ENCODE data around the gene HUWE1. TPM values are rescaled to one million over a fixed set of nuclear protein-coding genes. Genes with fewer than 3 reads are reported as not detected.

HUWE1 gene
- total RNA-seq, 1 experiment from 2014 or later = 277 TPM

GRCh38 chrX:53494436-53494835 is 192.1 kb downstream of the HUWE1 start:
- no peak for ATAC-seq

GRCh38 chrX:53486285-53486684 is 200.2 kb downstream of the HUWE1 start:
- TF ChIP-seq SMAD4 (CRISPR knock-in tag; IDR thresholded peaks at IDR 0.05) (no peak), KAT7 (CRISPR knock-in tag; IDR thresholded peaks at IDR 0.05; ENCODE audit: borderline replicate concordance) (no peak), GRHL2 (CRISPR knock-in tag; IDR thresholded peaks at IDR 0.05; ENCODE audit: insufficient replicate concordance, severe bottlenecking) (no peak), ATF3 (CRISPR knock-in tag; conservative IDR thresholded peaks at IDR 0.05) (no peak)
- Mint-ChIP-seq H3K9me3 (no peaks in the 10 kb centered on the region), H3K27me3 (ENCODE audit: low read depth) (0 out of 2 replicates have a peak, but pooled peaks cover 2% of the 10 kb centered on the region), H3K27ac (no peak overlapping the region), H3K4me1 (peaks cover under 1% of the 10 kb centered on the region; the same call in 1 of the 2 replicates), H3K4me3 (no peak overlapping the region), H3K36me3 (no peaks in the 10 kb centered on the region)
- DNase-seq (ENCODE audit: low spot score) (no peak), ATAC-seq (no peak)
- POLR2A ChIA-PET = no interaction called here
- CTCF ChIA-PET = no interaction called here

More at GRCh38 chrX:53494436-53494835, 192.1 kb downstream of the HUWE1 start:
- CTCF ChIA-PET = interaction anchor here (4.5 kb wide), 1 partner anchor 13 kb away, joined by 19 read pairs; no protein-coding TSS in a partner anchor
- no peak for DNase-seq (ENCODE audit: low spot score)
- no peaks in the 10 kb centered on the region for H3K27me3 Mint-ChIP-seq (ENCODE audit: low read depth)
- H3K27ac Mint-ChIP-seq = no peak overlapping the region
- H3K4me1 Mint-ChIP-seq = peaks cover 5% of the 10 kb centered on the region; the same call in 1 of the 2 replicates
- POLR2A ChIA-PET = no interaction called here
- H3K9me3 Mint-ChIP-seq = no peaks in the 10 kb centered on the region
- TF ChIP-seq NFATC4 (CRISPR knock-in tag; IDR thresholded peaks at IDR 0.05) (no peak), CTCF (IDR thresholded peaks at IDR 0.05) (no peak), EMX1 (CRISPR knock-in tag; IDR thresholded peaks at IDR 0.05) (no peak), TCF7 (CRISPR knock-in tag; IDR thresholded peaks at IDR 0.05; ENCODE audit: low read depth) (no peak), ZNF281 (CRISPR knock-in tag; IDR thresholded peaks at IDR 0.05) (no peak), ZNF232 (CRISPR knock-in tag; IDR thresholded peaks at IDR 0.05) (no peak), SP1 (CRISPR knock-in tag; conservative IDR thresholded peaks at IDR 0.05) (no peak)
- H3K36me3 Mint-ChIP-seq = no peaks in the 10 kb centered on the region
- H3K4me3 Mint-ChIP-seq = no peak overlapping the region

- ChIA-PET CTCF (interaction anchor here (1.3 kb wide), 1 partner anchor 169 kb away, joined by 3 read pairs; no protein-coding TSS in a partner anchor), POLR2A (no interaction called here)
- TF ChIP-seq ERG (CRISPR knock-in tag; IDR thresholded peaks at IDR 0.05) = no peak
- TF ChIP-seq ZNF423 (CRISPR knock-in tag; IDR thresholded peaks at IDR 0.05) = no peak
- no peak for TF ChIP-seq RELA (CRISPR knock-in tag; IDR thresholded peaks at IDR 0.05; ENCODE audit: borderline replicate concordance)
- no peak for TF ChIP-seq MXD4 (CRISPR knock-in tag; IDR thresholded peaks at IDR 0.05; ENCODE audit: borderline replicate concordance)
- no peak for TF ChIP-seq SMAD4 (CRISPR knock-in tag; IDR thresholded peaks at IDR 0.05)
- no peak for TF ChIP-seq CBFB (CRISPR knock-in tag; IDR thresholded peaks at IDR 0.05; ENCODE audit: low read depth)
- no peak for TF ChIP-seq TEAD1 (CRISPR knock-in tag; IDR thresholded peaks at IDR 0.05)
- no peak for TF ChIP-seq USF2 (CRISPR knock-in tag; IDR thresholded peaks at IDR 0.05)
- no peak for TF ChIP-seq USF1 (CRISPR knock-in tag; IDR thresholded peaks at IDR 0.05)
- no peak for TF ChIP-seq ETV6 (CRISPR knock-in tag; IDR thresholded peaks at IDR 0.05)
- no peak for TF ChIP-seq MLX (CRISPR knock-in tag; IDR thresholded peaks at IDR 0.05)
- no peak for TF ChIP-seq NR1H2 (CRISPR knock-in tag; IDR thresholded peaks at IDR 0.05)
- TF ChIP-seq PREB (CRISPR knock-in tag; IDR thresholded peaks at IDR 0.05; ENCODE audit: borderline replicate concordance) = no peak
- H3K4me1 Mint-ChIP-seq = peaks cover 5% of the 10 kb centered on the region; the same call in 1 of the 2 replicates
- H3K27me3 Mint-ChIP-seq (ENCODE audit: low read depth) = 0 out of 2 replicates have a peak, but pooled peaks cover 2% of the 10 kb centered on the region
- no peak overlapping the region for H3K27ac Mint-ChIP-seq
- H3K36me3 Mint-ChIP-seq = no peaks in the 10 kb centered on the region
- no peak overlapping the region for H3K4me3 Mint-ChIP-seq
- ATAC-seq (no peak), DNase-seq (ENCODE audit: low spot score) (no peak)
- no peaks in the 10 kb centered on the region for H3K9me3 Mint-ChIP-seq
These were observed 202.6 kb downstream of the HUWE1 start for GRCh38 chrX:53483838-53484405.
